Limb (tissue), 2 donors: ENCODE measurements around the gene PDE11A.
A peak's percentile ranks its signal among the peaks of the same experiment; 100 is the strongest.
"Not testable (repeated sequence)": the region's sequence is repeated elsewhere in the genome, so short reads cannot be mapped to it uniquely, and the experiment has no call there.

ENCODE experiments used
- DNase-seq, 2 donors: peaks; one replicate each; pipeline ENCODE4 v3.0.0-alpha.2; 2016; ENCODE audit errors: extremely low spot score in 2 of 2

Gene PDE11A

GRCh38 chr2:178008636-178009289, 63.8 kb downstream of the PDE11A start:
- DNase-seq = peak; percentile 19 to 65

- no peak for DNase-seq
These were observed 65.9 kb downstream of the PDE11A start for GRCh38 chr2:178006710-178007109.

GRCh38 chr2:178005756-178006155, 66.8 kb downstream of the PDE11A start:
- DNase-seq = no peak

- no peak for DNase-seq
These were observed 70.5 kb downstream of the PDE11A start for GRCh38 chr2:178002038-178002437.

GRCh38 chr2:177998996-177999395, 73.6 kb downstream of the PDE11A start:
- no peak for DNase-seq

GRCh38 chr2:177998006-177998405, 74.6 kb downstream of the PDE11A start:
- DNase-seq = no peak

- DNase-seq = no peak
These were observed 79.6 kb downstream of the PDE11A start for GRCh38 chr2:177992992-177993391.

GRCh38 chr2:177989029-177989885, 83.3 kb downstream of the PDE11A start:
- DNase-seq = no peak

- DNase-seq = no peak
These were observed 87.8 kb downstream of the PDE11A start for GRCh38 chr2:177984749-177985148.

GRCh38 chr2:177983183-177983788, 89.3 kb downstream of the PDE11A start:
- peak in 1 of 2 donors; percentile 31 for DNase-seq

- no peak for DNase-seq
These were observed 99.8 kb downstream of the PDE11A start for GRCh38 chr2:177972782-177973181.

- no peak for DNase-seq
These were observed 100.5 kb downstream of the PDE11A start for GRCh38 chr2:177972123-177972522.

GRCh38 chr2:177970670-177971454, 101.7 kb downstream of the PDE11A start:
- no peak for DNase-seq

GRCh38 chr2:177964892-177965291, 107.7 kb downstream of the PDE11A start:
- DNase-seq = no peak

GRCh38 chr2:177952151-177952550, 120.4 kb downstream of the PDE11A start:
- DNase-seq = no peak

- not testable (repeated sequence) for DNase-seq
These were observed 125.0 kb downstream of the PDE11A start for GRCh38 chr2:177947598-177947997.

- DNase-seq = not testable (repeated sequence)
These were observed 128.0 kb downstream of the PDE11A start for GRCh38 chr2:177944530-177944929.

GRCh38 chr2:177942731-177943130, 129.8 kb downstream of the PDE11A start:
- DNase-seq = no peak

GRCh38 chr2:177939211-177939610, 133.4 kb downstream of the PDE11A start:
- no peak for DNase-seq

- no peak for DNase-seq
These were observed 141.7 kb downstream of the PDE11A start for GRCh38 chr2:177930916-177931315.

- DNase-seq = no peak
These were observed 142.7 kb downstream of the PDE11A start for GRCh38 chr2:177929662-177930522.
